K562 (cell line): ENCODE data around the gene SPATS2L. TPM values are rescaled to one million over a fixed set of nuclear protein-coding genes. Genes with fewer than 3 reads are reported as not detected.

Experiments
- CBFB ChIP-seq: sonication (generic); formaldehyde crosslinking; IDR thresholded peaks from 2 replicates; pipeline ENCODE4 v1.4.0; 2020; ENCODE audit warnings: mild to moderate bottlenecking, missing genetic modification reagents
- CBX3 ChIP-seq, 2 experiments: IDR thresholded peaks; 1 replicate in 1 of 2; 2 replicates in 1 of 2; pipeline ENCODE4 v1.6.1; 2012; ENCODE audit warnings: inconsistent platforms in 2 of 2, low read length in 2 of 2, borderline replicate concordance in 1 of 2, control low read depth in 1 of 2
- CHD4 ChIP-seq: fragments of 200-600 bp; sonication (generic); IDR thresholded peaks from 3 replicates; pipeline ENCODE4 v1.6.1; 2012; ENCODE audit warnings: low read depth, mild to moderate bottlenecking, mixed read lengths, low read length, inconsistent platforms; ENCODE audit not compliant: insufficient read depth, insufficient replicate concordance, poor library complexity, severe bottlenecking
- CTCF ChIP-seq, 3 experiments: IDR thresholded peaks in 2 of 3; conservative IDR thresholded peaks in 1 of 3; 2 replicates each; pipeline ENCODE4 v1.5.1; 2011 to 2012; ENCODE audit warnings: low read length in 3 of 3, mild to moderate bottlenecking in 3 of 3, control low read depth in 2 of 3, improper control_type of control experiment in 1 of 3, inconsistent platforms in 1 of 3, low read depth in 1 of 3, mixed read lengths in 1 of 3, moderate library complexity in 1 of 3; ENCODE audit not compliant: insufficient read depth in 2 of 3
- FIP1L1 ChIP-seq: fragments of 200-400 bp; formaldehyde crosslinking; IDR thresholded peaks from 2 replicates; pipeline ENCODE4 v1.6.1; 2018; ENCODE audit warnings: mild to moderate bottlenecking, low read depth, low read length; ENCODE audit not compliant: poor library complexity, severe bottlenecking
- HMBOX1 ChIP-seq: sonication (generic); IDR thresholded peaks from 2 replicates; pipeline ENCODE4 v1.6.1; 2016
- KLF10 ChIP-seq: fragments of 250-450 bp; sonication (Bioruptor Pico); IDR thresholded peaks from 2 replicates; pipeline ENCODE4 v1.6.1; 2021; ENCODE audit warnings: matching md5 sums
- NCOA6 ChIP-seq: fragments of 450-650 bp; IDR thresholded peaks from 2 replicates; pipeline ENCODE4 v1.6.1; 2017; ENCODE audit warnings: mild to moderate bottlenecking
- NFXL1 ChIP-seq: fragments of 450-650 bp; formaldehyde crosslinking; IDR thresholded peaks from 2 replicates; pipeline ENCODE4 v1.4.0; 2021; ENCODE audit warnings: mild to moderate bottlenecking
- NONO ChIP-seq, 2 experiments: fragments of 200-400 bp in 1 of 2; fragments of 450-650 bp in 1 of 2; formaldehyde crosslinking in 1 of 2; IDR thresholded peaks; 2 replicates each; pipeline ENCODE4 v1.6.1; 2017; ENCODE audit warnings: low read depth in 2 of 2, mild to moderate bottlenecking in 2 of 2, moderate library complexity in 2 of 2, low read length in 1 of 2
- PKNOX1 ChIP-seq: fragments of 450-650 bp; IDR thresholded peaks from 2 replicates; pipeline ENCODE4 v1.6.1; 2016
- POLR2AphosphoS2 ChIP-seq: IDR thresholded peaks from 2 replicates; pipeline ENCODE4 v1.6.1; 2012; ENCODE audit warnings: low read length, improper control_type of control experiment
- SMARCA4 ChIP-seq: fragments of 450-650 bp; IDR thresholded peaks from 2 replicates; pipeline ENCODE4 v1.6.1; 2016
- STAG1 ChIP-seq: sonication (generic); formaldehyde crosslinking; IDR thresholded peaks from 2 replicates; pipeline ENCODE4 v1.5.0; 2020; ENCODE audit warnings: missing genetic modification reagents, borderline replicate concordance
- STAT5A ChIP-seq: IDR thresholded peaks from 2 replicates; pipeline ENCODE4 v1.6.1; 2012; ENCODE audit warnings: low read length, inconsistent platforms, borderline replicate concordance
- TEAD4 ChIP-seq, 2 experiments: sonication (generic) in 1 of 2; formaldehyde crosslinking in 1 of 2; IDR thresholded peaks; 2 replicates each; pipeline versions ENCODE4 v1.6.1 to v1.8.0; 2012 to 2022; ENCODE audit warnings: borderline replicate concordance in 1 of 2, inconsistent platforms in 1 of 2, low read length in 1 of 2, mild to moderate bottlenecking in 1 of 2, missing genetic modification reagents in 1 of 2
- ZC3H11A ChIP-seq: IDR thresholded peaks from 2 replicates; pipeline ENCODE4 v1.6.1; 2012; ENCODE audit warnings: low read depth, low read length, improper control_type of control experiment
- ZNF133 ChIP-seq: fragments of 250-450 bp; sonication (Bioruptor Pico); IDR thresholded peaks from 2 replicates; pipeline ENCODE4 v1.4.0; 2020; ENCODE audit warnings: mild to moderate bottlenecking
- ZNF165 ChIP-seq: fragments of 250-450 bp; sonication (Bioruptor Pico); IDR thresholded peaks from 2 replicates; pipeline ENCODE4 v1.4.0; 2020; ENCODE audit warnings: borderline replicate concordance
- ZNF41 ChIP-seq: fragments of 250-450 bp; sonication (Bioruptor Pico); conservative IDR thresholded peaks from 2 replicates; pipeline ENCODE4 v1.4.0; 2020; ENCODE audit warnings: mild to moderate bottlenecking
- ZNF449 ChIP-seq: fragments of 250-450 bp; sonication (Bioruptor Pico); IDR thresholded peaks from 2 replicates; pipeline ENCODE4 v1.8.0; 2022; ENCODE audit warnings: moderate library complexity, mild to moderate bottlenecking, inconsistent platforms
- ZNF696 ChIP-seq: fragments of 250-450 bp; sonication (Bioruptor Pico); conservative IDR thresholded peaks from 2 replicates; pipeline ENCODE4 v1.4.0; 2020; ENCODE audit warnings: mild to moderate bottlenecking, moderate library complexity
- polyA plus RNA-seq, 8 experiments: library from polyadenylated mRNA; depleted of rRNA in 4 of 8; stranded (reverse) in 5 of 8; unstranded in 3 of 8; fragments of >200 nt; fragmentation: Nextera tagmentation in 2 of 8; fragmentation: Illumina TruSeq in 1 of 8; extraction: Ambion mirVana in 2 of 8; extraction: Trizol in 1 of 8; gene quantifications; 2 replicates each; pipeline versions ENCODE4 v1.2.1 to v1.2.3, GENCODE V29; 2011 to 2014; ENCODE audit warnings: inconsistent platforms in 1 of 8, missing spikeins in 1 of 8
- total RNA-seq, 7 experiments: library from RNA; depleted of rRNA in 6 of 7; stranded (reverse); fragments of >200 nt in 6 of 7; fragmentation: Illumina TruSeq in 2 of 7; extraction: Trizol in 2 of 7; gene quantifications; 2 replicates each; pipeline versions ENCODE4 v1.2.1 to v1.2.3, GENCODE V29; 2011 to 2021; ENCODE audit warnings: low replicate concordance in 1 of 7

The SPATS2L gene
- total and polyA plus RNA-seq, 9 of the 15 experiments (the other 6 are each of a cell fraction or from before 2014, with no cell fraction given), result 11.3 to 41.5 (median 24.9) TPM

- TF ChIP-seq TEAD4 (IDR thresholded peaks at IDR 0.05; ENCODE audit: low read length), result no peak
- TF ChIP-seq TEAD4 (CRISPR knock-in tag; IDR thresholded peaks at IDR 0.05; ENCODE audit: borderline replicate concordance), result no peak
- TF ChIP-seq CHD4, result no peak
- no peak for TF ChIP-seq STAT5A
- TF ChIP-seq ZNF696 (CRISPR knock-in tag), result no peak
- TF ChIP-seq FIP1L1, result no peak
- TF ChIP-seq ZNF41 (CRISPR knock-in tag), result no peak
- TF ChIP-seq PKNOX1, result peak; percentile 88
- no peak for TF ChIP-seq CTCF (IDR thresholded peaks at IDR 0.05 in 2 of 3, conservative IDR thresholded peaks at IDR 0.05 in 1 of 3; ENCODE audit: insufficient read depth in 2 of 3, low read depth in 1 of 3, low read length in 3 of 3)
- TF ChIP-seq ZNF133 (CRISPR knock-in tag), result no peak
- TF ChIP-seq STAG1 (CRISPR knock-in tag), result no peak
- TF ChIP-seq SMARCA4, result 0 out of 2 replicates have a peak, but pooled peaks have one; percentile 24
- no peak for TF ChIP-seq CBX3 (IDR thresholded peaks at IDR 0.05; ENCODE audit: borderline replicate concordance in 1 of 2, low read length in 2 of 2)
- no peak for TF ChIP-seq NONO (IDR thresholded peaks at IDR 0.05; ENCODE audit: low read depth in 2 of 2, low read length in 1 of 2)
- no peak for TF ChIP-seq NFXL1
- TF ChIP-seq ZNF449 (CRISPR knock-in tag), result no peak
- no peak for TF ChIP-seq NCOA6
- TF ChIP-seq KLF10 (CRISPR knock-in tag), result no peak
- no peak for TF ChIP-seq CBFB (CRISPR knock-in tag)
- TF ChIP-seq HMBOX1, result no peak
- no peak for TF ChIP-seq ZC3H11A
- no peak for TF ChIP-seq POLR2AphosphoS2
- no peak for TF ChIP-seq ZNF165 (CRISPR knock-in tag)
Measured at GRCh38 chr2:200306196-200306930, at the start of gene SPATS2L (continued).
